ENCODE results near the gene POR. TPM values are rescaled to one million over a fixed set of nuclear protein-coding genes. Genes with fewer than 3 reads are reported as not detected.

Gene POR
- total and polyA plus RNA-seq, 2 of the 13 experiments (the other 11 are each of a cell fraction or from before 2014, with no cell fraction given), result 145 to 266 TPM

DNA sequence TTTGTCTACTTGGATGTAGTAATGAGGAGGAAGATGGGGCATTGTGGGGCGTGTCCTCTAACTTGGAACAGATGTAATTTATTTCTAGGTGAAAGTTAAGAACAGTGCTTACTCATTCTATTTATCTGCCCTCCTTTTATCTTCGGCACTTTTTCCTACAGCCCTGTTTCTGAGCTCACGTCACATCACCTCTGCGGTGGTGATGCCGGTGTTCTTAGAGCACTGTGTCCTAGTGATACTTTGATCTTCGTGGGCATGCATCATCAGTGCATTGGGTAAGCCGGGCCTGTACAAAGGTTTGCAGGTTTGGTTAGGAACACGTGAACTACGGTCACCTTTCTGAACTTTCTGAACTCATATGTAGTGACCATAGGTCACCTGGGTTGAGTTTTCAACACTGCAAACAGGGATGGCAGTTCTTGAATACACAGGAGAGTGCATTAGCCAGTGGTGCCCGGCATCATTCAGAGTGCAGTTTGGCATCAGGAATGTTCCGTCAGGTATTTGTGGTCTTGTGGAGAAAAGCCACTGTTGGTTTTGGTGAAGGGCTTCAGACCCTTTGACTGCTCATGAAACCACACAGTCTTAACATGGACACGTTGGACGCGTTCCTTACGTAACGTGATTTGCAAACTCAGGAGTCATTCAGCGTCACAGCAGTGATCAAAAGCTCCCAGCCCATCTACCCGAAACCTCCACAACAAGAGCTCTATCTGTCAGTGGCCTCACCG lies 5.6 kb downstream of the POR start (continued):
- TF ChIP-seq, protein P1, sequence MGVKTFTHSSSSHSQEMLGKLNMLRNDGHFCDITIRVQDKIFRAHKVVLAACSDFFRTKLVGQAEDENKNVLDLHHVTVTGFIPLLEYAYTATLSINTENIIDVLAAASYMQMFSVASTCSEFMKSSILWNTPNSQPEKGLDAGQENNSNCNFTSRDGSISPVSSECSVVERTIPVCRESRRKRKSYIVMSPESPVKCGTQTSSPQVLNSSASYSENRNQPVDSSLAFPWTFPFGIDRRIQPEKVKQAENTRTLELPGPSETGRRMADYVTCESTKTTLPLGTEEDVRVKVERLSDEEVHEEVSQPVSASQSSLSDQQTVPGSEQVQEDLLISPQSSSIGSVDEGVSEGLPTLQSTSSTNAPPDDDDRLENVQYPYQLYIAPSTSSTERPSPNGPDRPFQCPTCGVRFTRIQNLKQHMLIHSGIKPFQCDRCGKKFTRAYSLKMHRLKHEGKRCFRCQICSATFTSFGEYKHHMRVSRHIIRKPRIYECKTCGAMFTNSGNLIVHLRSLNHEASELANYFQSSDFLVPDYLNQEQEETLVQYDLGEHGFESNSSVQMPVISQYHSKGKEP (CRISPR knock-in tag; IDR thresholded peaks at IDR 0.05), result no peak
- TF ChIP-seq PAF1 (CRISPR knock-in tag; IDR thresholded peaks at IDR 0.05) (peak; percentile 84; the same call in 1 of the 2 replicates), PAWR (CRISPR knock-in tag; IDR thresholded peaks at IDR 0.05; ENCODE audit: borderline replicate concordance) (no peak), RXRB (CRISPR knock-in tag; IDR thresholded peaks at IDR 0.05; ENCODE audit: borderline replicate concordance) (peak; percentile 99), ZNF772 (CRISPR knock-in tag; IDR thresholded peaks at IDR 0.05) (no peak), ZNF646 (CRISPR knock-in tag; IDR thresholded peaks at IDR 0.05) (no peak; the same call in 1 of the 2 replicates), TOE1 (CRISPR knock-in tag; IDR thresholded peaks at IDR 0.05) (no peak), GTF2F1 (IDR thresholded peaks at IDR 0.05; ENCODE audit: low read length) (no peak), ZNF773 (CRISPR knock-in tag; IDR thresholded peaks at IDR 0.05; ENCODE audit: borderline replicate concordance) (no peak), TBX2 (CRISPR knock-in tag; IDR thresholded peaks at IDR 0.05; ENCODE audit: borderline replicate concordance) (peak; percentile 96), ZNF124 (CRISPR knock-in tag; IDR thresholded peaks at IDR 0.05) (peak; percentile 82; the same call in 1 of the 2 replicates), ZNF292 (CRISPR knock-in tag; IDR thresholded peaks at IDR 0.05; ENCODE audit: borderline replicate concordance, low read depth) (no peak), TAF1 (CRISPR knock-in tag; IDR thresholded peaks at IDR 0.05) (no peak; the same call in 1 of the 2 replicates), ZNF501 (CRISPR knock-in tag; IDR thresholded peaks at IDR 0.05) (peak; percentile 72; the same call in 1 of the 2 replicates), ZBTB37 (CRISPR knock-in tag; IDR thresholded peaks at IDR 0.05) (peak; percentile 99), ZNF615 (CRISPR knock-in tag; IDR thresholded peaks at IDR 0.05; ENCODE audit: borderline replicate concordance) (no peak)
- TF ChIP-seq, protein P2, sequence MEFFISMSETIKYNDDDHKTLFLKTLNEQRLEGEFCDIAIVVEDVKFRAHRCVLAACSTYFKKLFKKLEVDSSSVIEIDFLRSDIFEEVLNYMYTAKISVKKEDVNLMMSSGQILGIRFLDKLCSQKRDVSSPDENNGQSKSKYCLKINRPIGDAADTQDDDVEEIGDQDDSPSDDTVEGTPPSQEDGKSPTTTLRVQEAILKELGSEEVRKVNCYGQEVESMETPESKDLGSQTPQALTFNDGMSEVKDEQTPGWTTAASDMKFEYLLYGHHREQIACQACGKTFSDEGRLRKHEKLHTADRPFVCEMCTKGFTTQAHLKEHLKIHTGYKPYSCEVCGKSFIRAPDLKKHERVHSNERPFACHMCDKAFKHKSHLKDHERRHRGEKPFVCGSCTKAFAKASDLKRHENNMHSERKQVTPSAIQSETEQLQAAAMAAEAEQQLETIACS (CRISPR knock-in tag; IDR thresholded peaks at IDR 0.05), result no peak
